Suppressor macrophage treated with lipopolysaccharide for 1 hour (primary cell): Measurements from ENCODE around the gene UBE2E2.

Experiments
- DNase-seq, 3 donors: peaks; one replicate each; pipeline ENCODE4 v3.0.0-alpha.2; 2020 to 2022

The UBE2E2 gene

DNA sequence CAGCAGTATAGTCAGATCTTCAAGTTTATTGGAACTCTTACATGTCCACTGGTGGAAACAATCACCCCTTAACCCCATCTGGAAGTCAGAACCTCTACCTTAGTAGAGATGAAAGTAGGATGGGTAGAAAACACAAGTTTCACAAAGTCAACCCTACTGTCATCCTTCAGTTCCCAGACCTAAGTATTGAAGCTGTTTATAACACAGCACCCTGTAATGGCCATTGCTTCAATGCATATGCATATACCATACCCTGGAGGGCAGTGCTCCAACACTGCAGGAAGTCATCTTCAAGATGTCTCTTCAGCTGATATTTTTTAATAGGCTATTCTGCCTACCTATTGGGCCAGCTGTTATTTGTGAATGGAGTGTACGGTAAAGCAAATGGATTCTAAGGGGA lies 241.3 kb downstream of the UBE2E2 start:
- DNase-seq = no peak

DNA sequence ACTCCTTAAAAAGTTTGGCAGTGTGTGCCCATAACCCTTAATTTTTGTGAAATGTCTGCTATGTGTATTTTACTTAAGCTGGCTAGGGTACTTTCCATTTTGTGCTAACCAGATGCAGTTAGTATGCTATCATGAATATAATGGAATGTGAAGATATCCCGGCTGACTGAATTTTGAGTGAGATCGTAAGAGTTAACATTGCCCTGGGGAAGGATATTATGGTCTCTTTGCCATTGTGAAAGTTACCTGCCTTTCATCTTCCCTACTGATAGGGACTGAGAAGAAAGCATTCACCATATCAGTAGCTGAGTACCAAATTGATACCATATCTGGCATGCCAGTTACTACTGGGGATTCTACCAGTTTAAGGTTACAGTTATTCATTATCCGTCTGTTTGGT lies 243.2 kb downstream of the UBE2E2 start:
- no peak for DNase-seq

DNA sequence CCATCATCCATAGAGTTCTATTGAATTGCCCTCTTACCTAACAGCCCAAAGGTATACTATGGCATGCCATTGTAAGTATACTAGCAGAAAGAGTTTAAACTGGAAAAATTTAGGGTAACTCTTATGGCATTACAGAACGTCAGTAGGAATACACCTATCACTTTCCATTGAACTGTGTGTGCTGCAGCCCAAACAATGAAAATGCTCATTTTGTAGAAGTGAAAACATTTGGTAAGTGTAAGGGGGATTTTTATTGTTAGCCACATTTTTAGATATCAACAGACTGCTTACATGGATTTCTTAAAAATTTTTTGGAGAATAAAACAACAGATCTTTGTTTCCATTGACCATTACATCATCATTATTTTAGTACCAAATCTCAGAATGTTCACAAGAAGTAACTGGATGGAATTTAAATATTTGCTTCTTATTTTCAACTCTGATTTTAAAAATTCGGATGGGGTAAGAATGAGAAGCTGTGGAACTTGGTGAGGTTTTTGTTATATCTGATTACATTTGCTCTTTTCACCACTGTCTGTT lies 245.9 kb downstream of the UBE2E2 start:
- DNase-seq = no peak

DNA sequence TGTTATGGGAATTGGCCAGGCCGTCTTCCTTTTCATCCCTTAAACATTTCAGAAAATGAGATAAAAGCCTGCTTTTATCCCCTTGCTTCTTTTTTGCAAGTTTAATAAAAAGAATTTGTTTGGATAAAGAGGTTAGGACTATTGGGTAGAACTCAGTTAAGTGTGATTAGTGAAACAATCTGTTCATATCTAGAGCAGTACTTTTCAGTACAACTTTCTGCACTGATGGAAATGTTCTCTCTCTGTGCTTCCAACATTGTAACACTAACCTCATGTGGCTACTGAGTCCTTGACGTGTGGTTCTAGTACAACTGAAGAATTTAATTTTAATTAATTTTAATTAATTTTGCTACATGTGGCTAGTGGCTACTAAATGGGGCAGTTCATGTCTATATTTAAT lies 246.9 kb downstream of the UBE2E2 start:
- no peak for DNase-seq

DNA sequence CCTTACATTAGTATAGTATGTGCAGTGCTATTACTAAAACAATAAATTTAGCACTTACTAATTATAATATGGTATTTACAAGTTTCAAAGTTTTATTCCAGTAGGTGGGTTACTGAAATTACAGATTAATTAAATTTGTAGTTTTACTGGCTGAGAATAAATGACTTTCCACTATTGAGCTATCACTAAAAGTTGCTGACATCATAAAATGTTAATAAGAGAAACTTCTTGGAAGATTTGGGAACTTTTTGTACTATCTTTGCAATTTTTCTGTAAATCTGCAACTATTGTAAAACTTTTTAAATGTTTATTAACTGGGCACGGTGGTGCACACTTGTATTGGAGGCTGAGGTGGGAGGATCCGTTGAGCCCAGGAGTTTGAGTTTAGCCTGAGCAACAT lies 247.7 kb downstream of the UBE2E2 start:
- DNase-seq = no peak

DNA sequence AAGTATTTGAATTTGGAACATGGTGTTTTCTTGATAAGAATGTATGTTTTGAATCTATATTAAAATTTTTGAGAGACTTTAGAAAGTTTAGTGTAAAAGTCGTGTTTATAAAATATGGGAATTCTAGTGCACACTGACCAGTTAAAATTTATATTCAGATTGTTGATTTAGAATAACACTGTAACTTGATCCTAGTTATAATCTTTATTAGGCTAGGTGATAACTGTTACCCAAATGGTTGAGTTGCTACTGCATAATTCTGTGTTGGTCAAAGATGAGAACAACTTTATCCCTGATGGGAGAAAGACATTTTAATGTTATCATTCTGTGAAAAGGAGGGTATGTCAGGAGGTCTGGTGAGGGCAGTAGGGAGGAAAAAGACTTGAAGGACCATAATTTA lies 249.3 kb downstream of the UBE2E2 start:
- no peak for DNase-seq

DNA sequence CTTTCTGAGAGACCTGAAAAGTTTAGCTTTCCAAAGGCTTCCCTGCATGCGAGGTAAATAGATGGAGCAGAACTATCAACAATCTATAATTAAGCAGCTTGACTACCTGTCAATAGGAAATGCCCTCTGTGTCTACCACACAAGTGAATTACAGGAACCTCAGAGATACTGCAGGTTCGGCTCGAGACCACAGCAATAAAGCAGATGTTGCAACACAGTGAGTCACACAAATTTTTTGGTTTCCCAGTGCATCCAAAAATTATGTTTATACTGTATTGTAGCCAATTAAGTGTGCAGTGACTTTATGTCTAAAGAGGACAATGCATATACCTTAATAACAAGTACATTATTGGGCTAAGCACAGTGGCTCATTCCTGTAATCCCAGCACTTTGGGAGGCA lies 252.0 kb downstream of the UBE2E2 start:
- DNase-seq = peak; percentile 46 to 73 (median 66)

DNA sequence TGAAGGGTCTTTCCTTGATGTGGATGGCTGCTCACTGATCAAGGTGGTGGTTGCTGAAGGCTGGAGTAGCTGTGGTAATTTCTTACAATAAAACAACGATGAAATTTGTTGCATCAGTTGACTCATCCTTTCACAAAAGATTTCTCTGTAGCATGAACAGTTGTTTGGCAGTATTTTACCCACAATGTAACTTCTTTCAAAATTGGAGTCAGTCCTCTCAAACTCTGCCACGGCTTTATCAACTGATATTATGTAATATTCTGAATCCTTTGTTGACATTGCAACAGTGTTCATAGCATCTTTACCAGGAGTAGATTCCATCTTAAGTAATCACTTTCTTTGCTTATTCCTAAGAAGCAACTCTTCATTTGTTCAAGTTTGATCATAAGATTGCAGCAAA lies 252.6 kb downstream of the UBE2E2 start:
- no peak for DNase-seq

DNA sequence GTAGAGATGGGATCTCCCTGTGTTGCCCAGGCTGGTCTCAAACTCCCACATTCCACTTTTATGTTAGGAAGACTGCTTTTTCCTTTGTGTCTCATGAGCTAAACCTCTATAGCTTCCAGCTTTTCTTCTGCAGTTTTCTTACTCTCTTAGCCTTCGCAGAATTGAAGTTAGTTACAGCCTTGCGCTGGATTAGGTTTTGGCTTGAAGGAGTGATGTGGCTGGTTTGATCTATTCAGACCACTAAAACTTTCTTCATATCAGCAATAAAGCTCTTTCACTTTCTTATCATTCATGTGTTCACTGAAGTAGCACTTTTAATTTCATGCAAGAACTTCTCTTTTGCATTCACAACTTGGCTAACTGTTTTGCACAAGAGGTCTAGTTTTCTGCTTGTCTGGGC lies 254.6 kb downstream of the UBE2E2 start:
- no peak for DNase-seq

DNA sequence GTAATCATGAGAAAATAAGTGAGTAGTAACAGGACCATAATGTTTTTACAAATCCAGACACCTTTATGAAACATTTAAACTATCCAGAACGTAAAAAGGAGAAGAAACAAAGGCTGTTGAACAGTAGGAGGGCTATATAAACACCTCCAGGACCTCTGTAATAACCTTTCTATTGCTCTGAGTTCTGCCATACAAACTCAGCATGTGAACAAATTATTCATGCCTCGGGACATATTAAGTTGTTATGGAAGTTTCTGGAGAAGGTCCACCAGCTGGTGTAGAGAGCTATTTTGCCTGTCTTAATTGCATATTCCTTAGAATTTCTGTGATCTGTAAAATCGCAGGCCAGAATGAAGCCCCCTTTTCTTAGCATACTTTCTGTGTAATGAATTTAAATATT lies 256.3 kb downstream of the UBE2E2 start:
- DNase-seq = no peak

DNA sequence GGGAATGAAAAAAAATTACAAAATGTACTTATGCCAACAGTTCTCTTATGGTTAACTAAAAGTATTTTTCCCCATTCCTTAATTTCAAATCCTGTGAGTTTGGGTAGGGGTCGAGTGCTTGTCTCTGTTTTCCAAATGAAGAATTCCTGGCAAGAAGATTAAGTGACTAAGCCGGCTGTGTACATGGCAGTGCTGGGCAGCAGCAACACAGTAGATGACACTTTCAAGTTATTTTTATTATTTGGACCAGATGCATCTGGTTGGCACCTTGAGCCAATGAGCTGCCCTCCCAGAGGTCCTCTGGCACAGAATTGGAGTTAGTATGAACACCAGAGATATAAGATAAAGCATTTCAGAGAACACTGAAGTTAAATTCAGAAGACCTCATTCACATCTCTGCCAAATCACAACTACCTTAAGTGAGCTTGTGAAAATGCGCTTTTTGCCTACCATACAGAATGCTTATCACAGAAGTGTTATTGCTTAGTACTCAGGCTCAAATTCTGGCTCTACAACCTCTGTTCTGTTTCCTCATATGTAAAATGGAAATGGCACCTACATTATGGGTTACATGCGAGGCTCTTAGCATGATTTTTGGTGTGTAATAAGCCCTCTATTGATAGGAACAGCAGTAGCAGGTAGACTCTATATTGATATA lies 256.9 kb downstream of the UBE2E2 start:
- no peak for DNase-seq

DNA sequence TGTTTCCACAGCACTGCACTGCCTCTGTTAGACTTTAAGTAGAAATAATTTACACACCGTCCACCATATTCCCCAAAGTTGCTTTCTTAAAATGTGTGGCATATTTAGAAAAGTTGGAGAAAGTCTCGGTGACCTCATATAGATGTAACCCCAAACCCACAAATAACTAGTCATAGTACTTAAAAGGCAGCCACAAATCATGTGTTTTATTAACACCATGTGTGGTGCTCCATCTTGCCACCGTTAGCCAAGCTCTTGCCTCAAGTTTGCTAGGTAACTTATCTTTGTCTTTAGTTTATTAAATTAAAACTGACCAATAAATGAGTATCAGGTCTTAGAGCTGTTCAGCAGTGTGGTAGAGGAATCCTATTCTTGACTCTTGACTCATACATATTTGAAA lies 257.9 kb downstream of the UBE2E2 start:
- no peak for DNase-seq

DNA sequence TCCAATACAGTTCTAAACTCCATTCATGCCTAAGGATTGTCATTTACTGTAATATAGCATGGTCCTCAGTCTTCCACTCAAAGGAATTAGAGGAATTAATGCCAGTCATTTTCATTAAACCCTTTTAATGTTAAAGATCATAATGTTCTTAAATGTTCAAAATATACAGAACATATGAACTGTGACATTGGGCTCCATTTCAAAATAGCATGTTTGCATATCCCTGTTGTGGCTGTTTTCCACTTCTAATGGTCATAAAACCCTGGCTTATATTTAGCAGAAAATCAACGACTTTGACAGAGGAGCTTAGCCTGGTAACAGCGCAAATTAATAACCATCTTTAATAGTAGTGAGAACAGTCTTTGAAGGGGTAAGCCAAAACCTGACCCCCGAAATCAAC lies 260.7 kb downstream of the UBE2E2 start:
- DNase-seq = no peak

DNA sequence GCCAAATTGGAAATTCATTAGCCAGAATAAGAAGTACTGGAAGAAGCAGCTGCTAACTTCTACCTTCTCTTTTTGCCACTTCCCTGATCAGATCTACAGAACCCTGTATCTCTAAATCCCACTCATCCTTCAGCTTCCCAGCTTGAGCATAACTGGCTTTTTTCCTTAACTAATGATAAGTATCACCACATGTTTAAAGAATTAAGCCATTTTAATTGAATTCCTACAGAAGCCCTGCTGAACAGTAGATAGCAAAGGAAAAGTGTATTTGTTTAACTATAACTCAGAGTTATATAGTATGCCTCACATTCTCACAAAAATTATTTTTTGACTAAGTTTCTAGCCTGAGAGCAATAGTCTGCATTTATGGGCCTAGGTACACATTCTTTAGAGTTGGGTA lies 262.4 kb downstream of the UBE2E2 start:
- no peak for DNase-seq

DNA sequence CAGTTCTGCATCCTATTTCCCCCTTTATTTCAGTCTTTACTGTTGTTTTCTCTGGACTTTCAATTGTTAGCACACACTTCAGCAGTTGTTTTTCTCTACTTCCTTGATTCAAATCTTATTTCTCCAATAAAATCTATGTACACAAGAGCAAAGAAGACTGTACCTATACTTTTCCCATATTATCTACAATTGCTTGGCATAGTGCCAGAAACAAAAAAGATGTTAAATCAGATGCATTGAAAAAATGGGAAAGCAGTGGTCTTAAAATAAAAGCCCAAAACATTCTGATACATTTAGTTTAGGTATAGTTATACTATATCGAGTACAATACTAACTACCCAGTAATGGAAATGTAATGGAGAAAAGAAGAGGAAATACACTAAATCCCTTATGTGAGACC lies 265.1 kb downstream of the UBE2E2 start:
- no peak for DNase-seq

DNA sequence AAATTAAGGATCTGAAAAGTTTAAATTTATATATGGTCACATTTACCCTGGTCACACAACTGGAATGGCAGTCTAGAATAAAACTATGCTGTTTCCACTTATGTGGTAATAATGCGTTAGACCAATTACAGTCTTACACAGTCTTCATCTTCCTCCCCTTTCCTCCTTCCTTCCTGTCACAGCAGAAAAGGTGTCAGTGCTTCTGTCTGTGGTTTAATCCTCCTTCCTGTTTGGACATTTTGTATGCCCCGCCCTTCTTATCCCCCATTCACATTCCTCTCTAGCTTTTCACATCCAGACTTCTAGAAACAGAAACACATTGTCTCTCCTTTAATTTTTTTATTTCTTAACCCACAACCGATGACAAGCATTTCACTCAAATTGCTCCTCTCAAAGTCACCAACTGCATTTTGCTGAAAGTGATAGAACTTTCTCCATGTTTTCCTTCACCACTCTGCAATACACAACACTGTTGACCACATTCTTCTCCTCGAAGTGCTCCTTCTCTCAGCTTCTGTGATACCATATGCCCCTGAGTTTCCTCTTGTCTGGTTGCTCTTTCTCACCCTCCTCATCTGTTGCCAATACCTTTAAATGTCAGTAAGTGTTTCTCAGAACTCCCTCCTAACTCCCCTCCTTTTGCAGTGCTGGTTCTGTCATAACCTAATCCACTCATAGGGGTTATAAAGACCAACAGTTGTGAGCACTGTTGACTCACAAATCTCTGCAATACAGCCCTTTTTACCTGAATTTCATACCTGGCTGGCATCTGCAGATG lies 271.6 kb downstream of the UBE2E2 start:
- no peak for DNase-seq

DNA sequence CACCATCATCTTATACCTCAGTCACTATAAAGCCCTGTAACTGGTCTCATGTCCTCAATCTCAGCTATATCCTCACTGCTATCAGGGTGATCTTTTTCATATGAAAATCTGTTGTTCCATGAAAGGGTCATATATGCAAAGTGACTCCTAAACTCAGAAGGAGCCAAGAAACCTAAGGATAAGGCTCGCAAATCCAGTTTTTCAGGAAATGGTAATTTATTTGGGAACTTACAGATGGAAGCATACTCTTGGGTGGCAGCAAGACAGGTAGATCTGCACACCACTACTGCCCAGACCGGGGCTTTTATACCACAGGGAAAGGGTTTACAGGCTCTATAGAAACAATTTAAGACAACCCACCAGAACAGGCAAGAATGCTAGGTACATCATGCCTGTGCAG lies 272.3 kb downstream of the UBE2E2 start:
- DNase-seq = no peak

DNA sequence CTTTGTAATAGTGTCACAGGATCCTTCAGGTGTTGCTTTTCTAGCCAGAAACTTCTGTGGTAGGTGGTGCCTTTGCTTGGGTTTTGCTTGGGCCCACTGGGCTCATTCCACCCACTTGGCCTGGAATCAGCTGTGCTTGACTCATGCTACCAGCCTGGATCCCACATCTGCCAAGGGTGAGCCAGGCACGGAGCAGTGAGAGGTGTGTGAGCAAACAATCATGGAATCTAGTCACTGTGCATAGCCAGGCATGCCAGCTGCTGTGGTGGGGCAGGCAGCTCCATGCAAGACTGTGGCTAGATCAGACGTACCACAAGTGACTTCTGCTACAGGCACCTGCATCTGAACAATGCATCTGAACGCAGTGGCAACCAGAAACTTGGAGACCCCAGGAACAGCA lies 275.9 kb downstream of the UBE2E2 start:
- no peak for DNase-seq

DNA sequence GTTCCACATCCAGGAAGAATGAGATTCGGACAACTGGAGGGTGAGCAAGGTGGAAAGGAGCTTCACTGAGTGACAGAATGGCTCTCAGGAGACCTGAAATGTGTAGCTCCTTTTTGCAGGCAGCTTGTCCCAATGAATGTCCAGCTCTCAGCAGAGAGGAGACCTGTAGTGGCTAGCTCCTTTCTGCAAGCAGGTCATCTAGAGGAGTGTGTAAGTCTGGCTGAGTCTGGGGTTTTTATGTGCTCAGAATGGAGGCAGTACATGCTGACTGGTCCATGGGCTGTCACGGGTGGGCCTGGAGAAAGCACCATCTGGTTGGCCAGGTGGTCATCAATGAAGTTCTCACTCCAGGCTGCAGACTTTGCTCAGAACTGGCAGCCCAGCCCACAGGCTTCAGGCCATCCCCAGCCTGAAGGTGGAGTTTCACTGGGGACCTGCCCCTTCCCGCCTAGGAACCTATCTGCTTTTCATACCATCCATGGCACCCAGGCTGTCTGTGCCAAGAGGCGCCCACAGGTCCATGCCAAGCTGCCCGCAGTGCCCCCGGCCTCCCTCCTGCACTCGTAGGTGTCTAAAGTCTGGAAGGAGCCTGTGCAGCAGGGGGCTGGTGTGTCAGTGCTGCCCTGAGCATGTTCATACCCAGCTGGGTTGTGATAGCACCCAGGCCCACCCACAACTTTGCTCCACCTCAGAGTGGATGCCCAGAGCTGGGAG lies 276.6 kb downstream of the UBE2E2 start:
- no peak for DNase-seq

DNA sequence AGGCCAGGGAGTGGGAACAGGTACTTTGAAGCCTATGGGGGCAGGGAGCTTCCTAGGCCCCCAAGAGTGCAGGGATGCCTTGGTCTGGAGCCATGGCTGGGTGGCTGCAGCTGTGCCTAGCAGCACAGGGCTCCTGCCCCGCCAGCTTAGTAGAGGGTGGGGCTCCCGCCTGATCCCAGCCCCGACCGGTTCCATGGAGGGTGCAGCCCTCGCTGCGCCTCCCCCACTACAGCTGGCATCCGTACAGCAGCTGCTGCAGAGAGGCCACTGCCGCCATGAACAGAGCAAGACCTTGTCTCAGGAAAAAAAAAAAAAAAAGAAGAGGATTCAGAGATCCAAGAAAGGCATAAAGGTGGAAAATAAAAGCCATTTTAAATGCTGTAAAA lies 277.2 kb downstream of the UBE2E2 start:
- DNase-seq = no peak

DNA sequence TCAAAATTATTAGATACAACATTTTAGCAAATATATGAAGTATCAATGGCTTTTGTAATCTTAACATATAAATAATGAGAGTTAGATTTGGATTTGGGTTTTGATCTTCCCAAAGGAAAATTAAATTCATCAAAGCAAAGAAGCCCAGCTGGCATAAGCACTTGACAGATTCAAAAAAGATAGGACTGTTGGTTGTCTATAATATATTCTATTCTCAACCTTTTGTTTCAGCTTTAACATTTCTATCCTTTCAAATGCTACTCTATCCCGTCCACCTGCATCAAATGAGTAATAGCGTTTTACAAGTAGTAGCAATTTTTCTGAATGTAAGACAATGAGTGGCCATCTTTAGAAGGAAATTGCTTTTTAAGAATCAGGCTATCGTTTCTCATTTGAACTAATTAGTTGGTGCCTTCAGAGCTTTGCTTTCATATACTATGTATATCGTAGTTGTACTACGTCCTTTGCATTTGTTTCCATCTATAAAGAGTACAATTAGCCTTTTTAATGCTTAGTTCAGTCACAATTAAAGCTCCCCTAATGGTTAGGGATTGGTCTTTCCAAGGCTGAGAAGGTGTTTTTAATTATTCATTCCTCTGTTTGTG lies 278.0 kb downstream of the UBE2E2 start:
- DNase-seq = no peak

DNA sequence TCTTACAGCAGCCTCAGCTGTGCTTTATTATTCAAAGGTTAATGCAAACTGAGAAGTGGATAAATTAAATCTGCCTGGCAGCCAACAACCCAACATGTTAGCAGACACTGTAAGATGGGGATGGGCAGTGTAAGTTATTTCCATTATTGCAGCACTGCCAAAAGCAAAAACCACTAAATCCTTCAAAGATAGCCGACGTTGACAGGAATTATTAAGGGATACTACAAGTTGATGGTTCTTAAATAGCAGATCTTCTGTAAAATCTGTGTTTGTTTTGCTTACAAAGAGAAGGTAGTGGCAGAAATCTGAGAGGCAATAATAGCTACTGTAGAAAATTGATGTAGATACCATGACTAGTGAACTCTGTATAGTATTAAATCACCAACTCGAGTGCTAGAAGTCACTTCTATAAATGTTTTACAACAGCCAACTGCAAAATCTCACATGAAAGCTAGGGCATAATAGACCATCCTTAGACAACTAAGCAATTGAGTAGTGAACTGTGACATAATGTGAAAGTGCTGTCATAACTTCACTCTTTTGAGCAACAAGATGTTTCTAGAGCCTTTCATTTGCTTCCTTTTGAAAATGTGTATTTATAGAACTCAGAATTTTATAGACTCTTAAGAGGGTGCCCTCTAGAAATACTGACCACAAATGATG lies 278.6 kb downstream of the UBE2E2 start:
- peak in 1 of 3 donors; percentile 37 for DNase-seq

DNA sequence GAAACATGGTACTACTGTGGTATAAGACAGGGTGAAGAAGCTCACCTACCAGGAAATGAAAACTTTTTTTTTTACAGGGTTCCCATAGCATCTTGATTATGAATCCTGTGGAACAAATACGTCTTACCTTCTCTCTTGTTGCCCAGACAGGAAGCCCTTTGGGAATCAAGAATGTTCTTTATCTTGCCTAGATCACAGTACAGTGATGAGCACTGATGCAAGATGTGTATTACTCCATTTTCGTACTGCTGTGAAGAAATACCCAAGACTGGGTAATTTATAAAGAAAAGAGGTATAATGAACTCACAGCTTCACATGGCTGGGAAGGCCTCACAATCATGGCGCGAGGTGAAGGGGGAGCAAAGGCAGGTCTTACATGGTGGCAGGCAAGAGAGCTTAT lies 281.3 kb downstream of the UBE2E2 start:
- DNase-seq = no peak
